HepG2 (cell line): ENCODE measurements around the gene CPN1. TPM values are rescaled to one million over a fixed set of nuclear protein-coding genes. Genes with fewer than 3 reads are reported as not detected.

Experiments used
- DZIP1 ChIP-seq: sonication (generic); formaldehyde crosslinking; IDR thresholded peaks from 2 replicates; pipeline ENCODE4 v1.5.0; 2020; ENCODE audit warnings: mild to moderate bottlenecking, missing genetic modification reagents
- JUN ChIP-seq: sonication (generic); formaldehyde crosslinking; IDR thresholded peaks from 2 replicates; pipeline ENCODE4 v1.4.0; 2020; ENCODE audit warnings: mild to moderate bottlenecking, missing genetic modification reagents
- KAT8 ChIP-seq: IDR thresholded peaks from 2 replicates; pipeline ENCODE4 v1.6.1; 2016; ENCODE audit warnings: missing genetic modification reagents, missing compliant biosample characterization
- PRDM10 ChIP-seq: sonication (generic); formaldehyde crosslinking; IDR thresholded peaks from 2 replicates; pipeline ENCODE4 v1.4.0; 2020; ENCODE audit warnings: low read depth, missing genetic modification reagents
- RNF2 ChIP-seq: fragments of 450-650 bp; conservative IDR thresholded peaks from 2 replicates; pipeline ENCODE4 v1.6.1; 2016; ENCODE audit warnings: low read depth
- ZBED4 ChIP-seq: sonication (generic); formaldehyde crosslinking; IDR thresholded peaks from 2 replicates; pipeline ENCODE4 v1.4.0; 2020; ENCODE audit warnings: missing genetic modification reagents, borderline replicate concordance
- ZBTB8A ChIP-seq: sonication (generic); formaldehyde crosslinking; IDR thresholded peaks from 2 replicates; pipeline ENCODE4 v1.4.0; 2020; ENCODE audit warnings: mild to moderate bottlenecking, low read depth, missing genetic modification reagents, borderline replicate concordance
- ZFP37 ChIP-seq: sonication (generic); formaldehyde crosslinking; IDR thresholded peaks from 2 replicates; pipeline ENCODE4 v1.4.0; 2020; ENCODE audit warnings: missing genetic modification reagents, borderline replicate concordance
- ZNF224 ChIP-seq: sonication (generic); formaldehyde crosslinking; IDR thresholded peaks from 2 replicates; pipeline ENCODE4 v1.5.0; 2020; ENCODE audit warnings: mild to moderate bottlenecking, missing genetic modification reagents
- ZNF225 ChIP-seq: sonication (generic); formaldehyde crosslinking; IDR thresholded peaks from 2 replicates; pipeline ENCODE4 v1.4.0; 2020; ENCODE audit warnings: mild to moderate bottlenecking, missing genetic modification reagents
- ZNF235 ChIP-seq: sonication (generic); formaldehyde crosslinking; IDR thresholded peaks from 2 replicates; pipeline ENCODE4 v1.8.1; 2023; ENCODE audit warnings: mild to moderate bottlenecking, missing genetic modification reagents, borderline replicate concordance
- polyA plus RNA-seq, 8 experiments: library from polyadenylated mRNA; depleted of rRNA in 3 of 8; stranded (reverse) in 7 of 8; unstranded in 1 of 8; fragments of >200 nt; fragmentation: Illumina TruSeq in 4 of 8; extraction: Trizol in 4 of 8; gene quantifications; 2 replicates each; pipeline versions ENCODE4 v1.2.1 to v1.2.3, GENCODE V29; 2011 to 2016; ENCODE audit warnings: low read depth in 4 of 8, missing spikeins in 1 of 8, mixed read lengths in 1 of 8; ENCODE audit not compliant: insufficient read depth in 1 of 8
- total RNA-seq, 5 experiments: library from RNA; depleted of rRNA; stranded (reverse); fragments of >200 nt; fragmentation: Illumina TruSeq; extraction: Trizol; gene quantifications; 2 replicates each; pipeline ENCODE4 v1.2.3, GENCODE V29; 2016; ENCODE audit warnings: low read depth in 1 of 5

The CPN1 gene
- total and polyA plus RNA-seq, 2 of the 13 experiments (the other 11 are each of a cell fraction or from before 2014, with no cell fraction given) = 17.3 to 35.1 TPM

GRCh38 chr10:100101192-100102076 lies 19.8 kb upstream of the CPN1 start (continued):
- no peak for TF ChIP-seq DZIP1 (CRISPR knock-in tag)
- peak; percentile 81 for TF ChIP-seq KAT8 (CRISPR knock-in tag)
- no peak for TF ChIP-seq ZNF224
- TF ChIP-seq ZBED4 (CRISPR knock-in tag) = no peak
- peak; percentile 78; the same call in 1 of the 2 replicates for TF ChIP-seq PRDM10 (CRISPR knock-in tag)
- TF ChIP-seq ZBTB8A = no peak
- TF ChIP-seq ZFP37 = peak; percentile 65; the same call in 1 of the 2 replicates
- TF ChIP-seq ZNF225 (CRISPR knock-in tag) = no peak
- TF ChIP-seq JUN (CRISPR knock-in tag) = peak; percentile 95
- peak; percentile 59; the same call in 1 of the 2 replicates for TF ChIP-seq RNF2
- TF ChIP-seq ZNF235 = no peak
